GF-D8 (cell line): ENCODE results near the gene IQSEC1.

Experiments
- DNase-seq: peaks from one replicate; lab custom pipeline; 2025; lab: John Stamatoyannopoulos, UW

The IQSEC1 gene

GRCh38 chr3:12999147-13000140, 73.8 kb downstream of the IQSEC1 start:
- peak; percentile 92 for DNase-seq

GRCh38 chr3:12998648-12999047, 74.6 kb downstream of the IQSEC1 start:
- no peak for DNase-seq

GRCh38 chr3:12997387-12997786, 75.8 kb downstream of the IQSEC1 start:
- DNase-seq: no peak

DNA sequence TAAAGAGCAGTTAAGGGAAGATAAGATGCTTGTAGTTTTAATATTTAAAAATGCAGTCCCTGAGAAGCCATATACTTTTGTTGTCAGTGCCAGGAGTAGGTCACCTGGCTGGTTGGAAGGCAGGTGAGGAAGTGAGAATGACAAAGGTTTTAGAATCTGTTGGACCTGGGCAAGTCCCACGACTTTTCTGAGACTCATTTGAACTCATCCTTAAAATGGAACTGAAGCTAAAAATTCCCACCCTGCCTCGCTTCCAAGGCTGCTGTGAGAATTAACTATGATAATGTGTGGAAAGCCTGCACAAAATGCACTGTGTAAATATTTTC, 77.1 kb downstream of the IQSEC1 start:
- DNase-seq: no peak

GRCh38 chr3:12995389-12996180, 77.6 kb downstream of the IQSEC1 start:
- DNase-seq: no peak

GRCh38 chr3:12994607-12995388, 78.4 kb downstream of the IQSEC1 start:
- DNase-seq: no peak

DNA sequence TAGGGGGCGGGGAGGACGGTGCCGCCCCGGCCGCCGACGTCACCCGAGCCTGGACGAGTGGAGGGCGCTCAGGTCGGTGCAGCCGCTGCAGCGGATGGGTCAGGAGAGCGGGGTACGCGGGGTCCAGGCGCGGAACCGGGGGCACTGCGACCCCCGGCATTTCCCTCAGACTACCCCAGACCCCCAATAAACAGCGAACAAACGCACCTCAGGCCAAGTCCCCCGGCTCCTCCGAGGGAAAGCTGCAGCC, 78.9 kb downstream of the IQSEC1 start:
- DNase-seq: no peak

DNA sequence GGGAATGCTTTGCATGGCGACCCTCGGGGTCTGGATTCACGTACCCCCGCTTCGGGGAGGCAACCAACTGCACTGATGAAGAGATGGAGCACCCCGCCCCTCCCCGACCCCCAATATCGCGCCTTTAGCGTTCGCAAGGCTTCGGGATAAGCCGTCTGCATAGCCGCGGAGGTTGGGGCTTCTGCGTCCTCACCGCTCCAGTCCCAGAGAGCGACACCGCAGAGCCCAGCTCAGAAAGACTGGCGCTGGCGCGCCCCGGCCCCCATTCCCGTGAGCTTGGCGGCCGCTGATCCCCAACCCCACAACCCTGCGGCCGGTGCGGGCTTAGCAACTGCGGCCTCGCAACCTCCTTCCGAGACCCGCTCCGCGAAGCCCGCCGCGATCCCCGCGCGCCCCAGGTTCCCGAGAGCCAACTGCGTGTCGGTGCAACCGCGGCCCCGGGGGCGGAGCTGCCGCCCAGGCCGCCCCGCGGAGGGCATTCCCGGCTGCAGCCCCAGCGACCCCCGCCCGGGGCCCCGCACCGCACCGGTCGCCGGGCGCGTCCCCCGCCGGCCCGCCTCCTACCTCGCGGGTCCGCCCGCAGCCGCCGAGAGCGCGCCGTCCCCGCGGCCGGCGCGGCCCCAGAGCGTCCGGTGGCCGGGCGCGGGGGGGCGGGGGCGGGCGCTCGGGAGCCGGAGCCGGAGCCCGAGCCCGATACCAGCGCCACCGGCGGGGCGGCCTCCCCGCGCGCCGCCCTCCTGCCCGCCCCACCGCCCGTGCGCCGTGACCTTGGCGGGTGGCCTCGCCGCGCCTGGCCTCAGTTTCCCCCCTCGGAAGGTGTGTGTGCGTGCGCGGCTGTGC, 79.5 kb downstream of the IQSEC1 start:
- DNase-seq: no peak

DNA sequence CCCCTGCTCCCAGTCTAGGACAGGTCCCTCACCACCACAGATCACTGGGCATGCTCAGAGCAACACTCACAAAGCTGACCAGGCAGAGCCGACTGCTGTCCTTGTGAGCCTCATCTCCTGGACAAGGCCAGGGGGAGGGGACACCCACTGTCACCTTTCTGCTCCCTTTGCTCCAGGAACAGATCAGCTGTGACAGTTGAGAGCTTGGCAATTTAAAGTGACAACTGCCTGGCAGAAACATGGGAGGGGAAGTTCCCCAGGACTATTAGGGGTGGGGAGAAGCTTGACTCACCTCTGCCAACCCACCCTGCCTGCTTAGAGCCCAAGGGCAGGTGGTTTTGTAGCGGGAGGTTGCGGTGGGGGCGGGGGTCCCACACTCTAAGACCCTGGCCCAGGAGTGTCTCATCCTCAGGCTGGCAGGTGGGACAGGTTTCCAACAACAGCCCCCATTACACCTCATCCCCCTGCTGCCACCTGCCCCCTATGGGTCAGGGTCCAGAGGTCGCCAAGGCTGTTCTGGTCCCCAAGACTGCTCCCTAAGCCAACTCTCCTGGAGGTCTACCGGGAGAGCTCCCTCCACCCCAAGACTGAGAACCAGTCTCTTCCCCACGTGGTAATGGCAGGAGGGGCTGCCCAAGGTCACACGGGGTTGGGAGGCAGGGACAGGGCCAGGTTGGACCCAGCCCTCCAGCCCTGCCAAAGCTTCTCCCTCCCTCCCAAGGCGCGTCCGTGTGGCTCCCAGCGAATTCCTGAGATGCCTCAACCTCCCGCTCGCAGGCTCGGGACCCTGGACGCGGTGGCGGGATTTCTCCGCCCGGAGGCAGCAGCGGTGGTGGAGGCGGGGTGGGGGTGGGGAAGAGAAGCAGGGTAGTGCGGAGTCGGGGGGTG, 80.4 kb downstream of the IQSEC1 start:
- no peak for DNase-seq

DNA sequence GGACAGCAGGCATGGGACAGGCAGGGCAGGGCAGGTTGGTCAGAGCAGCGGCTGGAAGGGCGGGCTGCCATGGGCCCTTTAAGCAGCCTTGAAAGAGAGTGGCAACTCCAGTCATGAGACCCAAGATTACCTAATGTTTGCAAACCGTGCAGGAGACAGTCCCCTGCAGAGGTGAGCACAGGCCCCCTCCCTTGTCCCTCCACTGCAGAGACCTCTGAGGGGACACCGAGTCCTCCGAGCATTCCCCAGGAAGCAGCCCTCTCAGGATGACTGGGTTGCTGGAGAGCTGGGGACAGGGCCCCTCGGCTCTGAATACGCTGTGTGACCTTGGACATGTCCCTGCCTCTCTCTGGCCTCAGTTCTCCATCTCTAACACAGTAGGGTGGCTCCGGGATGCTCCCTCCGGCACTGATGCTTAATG, 81.4 kb downstream of the IQSEC1 start:
- no peak for DNase-seq

DNA sequence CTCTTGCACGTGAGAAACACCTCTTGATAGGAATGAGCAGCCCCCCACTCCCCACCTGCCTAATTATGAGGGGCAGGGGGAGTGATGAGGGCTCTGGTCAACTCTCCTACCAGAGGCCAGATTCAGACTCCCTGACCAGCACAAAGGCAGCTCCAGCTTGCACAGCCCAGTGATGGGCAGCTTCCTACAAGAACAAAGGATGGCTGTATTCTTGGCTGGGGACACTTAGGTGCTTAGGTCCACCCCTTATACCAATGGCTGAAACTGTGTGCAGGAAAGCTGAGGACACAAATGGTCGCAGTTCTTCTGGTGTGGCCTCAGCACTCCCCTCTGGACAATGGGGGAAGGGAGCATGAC, 81.8 kb downstream of the IQSEC1 start:
- no peak for DNase-seq

GRCh38 chr3:12990781-12991480, 82.3 kb downstream of the IQSEC1 start:
- DNase-seq: no peak

- no peak for DNase-seq
Measured at GRCh38 chr3:12990306-12990705, 82.9 kb downstream of the IQSEC1 start.

GRCh38 chr3:12988728-12989454, 84.3 kb downstream of the IQSEC1 start:
- DNase-seq: no peak

GRCh38 chr3:12987602-12988001, 85.6 kb downstream of the IQSEC1 start:
- no peak for DNase-seq

- no peak for DNase-seq
Measured at GRCh38 chr3:12986986-12987385, 86.2 kb downstream of the IQSEC1 start.

DNA sequence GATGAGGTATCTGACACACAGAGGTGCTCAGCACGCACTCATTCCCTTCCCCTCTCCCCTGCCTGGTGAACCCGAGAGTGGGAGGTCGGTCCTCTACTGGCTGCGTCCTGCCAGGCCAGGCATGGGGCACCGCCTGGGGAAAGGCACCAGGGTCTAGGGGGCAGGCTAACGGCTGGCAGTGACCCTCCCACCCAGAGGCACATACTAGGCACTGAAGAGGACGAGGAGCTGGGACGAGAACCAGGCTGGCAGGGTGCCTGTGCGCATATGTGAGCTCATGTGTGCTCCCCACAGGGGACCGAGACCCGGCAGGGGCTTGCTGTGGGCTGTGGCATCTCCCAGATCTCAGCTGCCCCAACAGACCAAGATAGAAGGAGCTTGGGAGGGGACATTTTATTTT, 86.7 kb downstream of the IQSEC1 start:
- DNase-seq: no peak

DNA sequence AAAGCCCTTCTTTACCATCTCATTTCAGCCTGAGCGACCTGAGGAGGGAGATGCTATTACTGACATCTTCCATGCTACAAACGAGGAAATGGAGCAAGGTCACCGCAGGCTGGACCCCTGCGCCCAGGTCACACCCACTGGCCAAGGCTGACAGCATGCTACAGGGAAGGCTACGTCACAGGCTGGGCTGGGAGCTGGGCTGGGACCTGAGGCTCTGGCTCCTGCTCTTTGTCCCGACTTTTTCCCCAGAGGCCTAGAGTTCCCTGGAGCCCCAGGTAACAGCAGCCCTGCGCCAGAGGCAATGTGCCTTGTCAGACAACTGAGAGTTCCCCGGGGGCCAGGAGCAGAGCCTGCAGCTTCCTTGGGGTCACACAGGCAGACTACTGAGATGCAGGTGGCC, 87.2 kb downstream of the IQSEC1 start:
- no peak for DNase-seq

- DNase-seq: no peak
Measured at GRCh38 chr3:12985148-12985547, 88.1 kb downstream of the IQSEC1 start.
